Activated effector memory CD4-positive, alpha-beta T cell treated with Interleukin-2 at 50 U/mL for 16 hours (primary cell): ENCODE measurements around the gene LYPD5.

ENCODE experiments used
- DNase-seq: peaks from one replicate; pipeline ENCODE4 v3.0.0-alpha.2; 2020

The LYPD5 gene

DNA sequence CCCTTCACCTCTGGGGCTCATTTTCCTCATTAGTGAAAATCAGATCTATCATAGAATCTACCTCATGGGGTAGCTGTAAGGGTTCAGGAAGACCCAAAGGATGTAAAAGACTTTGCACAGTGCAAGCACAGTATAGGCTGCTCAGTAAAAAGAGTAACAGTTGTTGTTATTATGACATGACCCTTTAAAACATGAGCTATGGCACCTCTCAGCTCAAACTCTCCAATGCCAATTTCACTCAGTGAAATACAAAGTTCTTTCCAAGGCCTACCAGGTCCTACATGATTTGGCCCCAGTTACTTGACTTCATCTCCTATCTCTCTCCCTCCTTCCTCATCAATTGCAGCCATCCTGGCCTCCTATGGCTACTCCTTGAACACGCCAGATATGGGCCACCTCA is 52.3 kb downstream of the LYPD5 start:
- DNase-seq = no peak

DNA sequence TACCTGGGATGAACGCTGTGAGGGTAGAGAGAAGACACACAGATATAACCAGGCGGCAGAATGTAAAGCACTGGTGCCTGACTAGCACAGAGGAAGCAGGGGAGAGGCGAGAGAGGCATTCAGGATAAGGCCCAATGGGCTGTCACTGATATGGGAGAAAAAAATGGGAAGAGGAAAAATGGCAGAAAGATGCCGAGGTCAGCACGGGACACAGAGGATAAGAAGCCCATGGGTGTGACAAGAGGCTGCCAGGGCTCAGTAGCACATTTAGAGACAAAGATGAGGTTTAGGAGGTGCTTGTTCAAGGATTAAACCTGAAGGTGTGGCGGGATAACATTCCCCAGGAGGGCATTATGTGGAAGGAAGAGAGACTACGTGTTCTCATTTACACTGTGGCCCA is 53.1 kb downstream of the LYPD5 start:
- DNase-seq = no peak

DNA sequence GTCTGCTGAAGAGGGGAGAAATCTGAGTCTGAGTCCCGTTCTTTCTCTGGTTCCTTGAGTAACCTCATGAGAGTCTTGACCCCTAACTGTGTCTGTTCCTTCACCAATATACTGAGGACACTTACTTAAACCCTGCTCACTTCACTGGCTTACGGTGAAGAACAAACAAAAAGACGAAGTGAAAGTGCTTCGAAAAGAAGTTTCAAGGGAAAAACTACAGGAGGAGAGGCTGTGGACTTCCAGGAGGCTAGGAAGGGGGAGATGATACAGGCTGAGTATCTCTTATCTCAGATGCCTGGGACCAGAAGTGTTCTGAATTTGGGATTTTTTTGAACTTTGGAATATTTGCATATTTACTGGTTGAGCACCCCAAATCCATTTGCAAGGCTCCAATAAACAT is 53.6 kb downstream of the LYPD5 start:
- no peak for DNase-seq

DNA sequence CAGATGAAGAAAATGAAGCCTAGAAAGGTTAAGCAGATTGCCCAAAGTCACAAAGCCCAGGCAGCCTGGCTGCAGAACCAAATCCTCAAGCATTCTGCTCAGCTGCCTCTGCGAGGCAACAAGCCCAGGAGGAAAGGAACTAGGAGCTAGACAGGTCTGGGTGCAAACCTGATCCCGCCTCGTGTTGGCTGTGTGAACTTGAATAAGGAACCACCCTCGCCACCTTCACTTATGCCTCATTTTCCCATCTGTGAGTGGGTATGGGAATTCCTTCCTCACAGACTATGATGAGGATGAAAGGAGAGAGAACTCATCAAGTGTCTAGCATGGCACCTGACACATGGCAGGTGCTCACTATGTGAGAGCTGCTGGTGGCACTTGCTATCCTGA is 54.0 kb downstream of the LYPD5 start:
- no peak for DNase-seq

DNA sequence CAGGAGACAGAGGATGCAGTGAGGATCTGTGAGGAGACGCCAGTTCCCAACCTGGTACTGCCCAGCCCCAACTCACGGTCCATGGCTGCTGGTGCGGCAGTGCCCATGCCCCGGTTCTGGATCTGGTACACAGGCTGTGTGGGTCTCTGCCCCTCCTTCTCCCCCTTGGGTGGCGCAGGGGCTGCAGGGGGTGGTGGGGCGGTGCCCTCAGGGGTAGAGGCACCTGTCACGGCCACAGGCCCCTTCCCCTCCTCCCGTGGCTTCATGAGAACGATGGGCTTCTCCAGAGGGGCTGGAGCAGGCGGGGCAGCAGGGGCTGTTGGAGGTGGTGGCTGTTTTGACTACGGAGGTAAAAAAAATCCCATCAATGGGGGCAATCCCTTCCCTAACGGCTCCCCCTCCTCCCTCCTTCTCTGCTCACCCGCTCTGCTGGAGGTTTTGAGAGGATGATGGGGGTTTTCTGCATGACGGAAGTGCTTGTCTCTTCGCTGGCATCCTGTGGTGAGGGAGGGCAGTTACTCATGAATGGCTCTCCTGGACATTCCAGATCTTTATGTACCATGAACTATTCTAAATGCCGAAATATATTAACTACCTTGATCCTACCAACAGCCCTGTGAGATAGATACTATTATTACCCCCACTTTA is 54.6 kb downstream of the LYPD5 start:
- DNase-seq = no peak
